Stimulated activated CD8-positive, alpha-beta memory T cell treated with anti-CD3 and anti-CD28 coated beads, Interleukin-15, amount 100 ng/mL, for 4 hours (primary cell): ENCODE measurements around the gene LMAN2L.

Experiments
- DNase-seq, 2 donors: peaks; one replicate each; pipeline ENCODE4 v3.0.0-alpha.2; 2020; ENCODE audit warnings: low read depth in 2 of 2

LMAN2L gene

GRCh38 chr2:96703021-96703751, 36.7 kb downstream of the LMAN2L start:
- no peak for DNase-seq

DNA sequence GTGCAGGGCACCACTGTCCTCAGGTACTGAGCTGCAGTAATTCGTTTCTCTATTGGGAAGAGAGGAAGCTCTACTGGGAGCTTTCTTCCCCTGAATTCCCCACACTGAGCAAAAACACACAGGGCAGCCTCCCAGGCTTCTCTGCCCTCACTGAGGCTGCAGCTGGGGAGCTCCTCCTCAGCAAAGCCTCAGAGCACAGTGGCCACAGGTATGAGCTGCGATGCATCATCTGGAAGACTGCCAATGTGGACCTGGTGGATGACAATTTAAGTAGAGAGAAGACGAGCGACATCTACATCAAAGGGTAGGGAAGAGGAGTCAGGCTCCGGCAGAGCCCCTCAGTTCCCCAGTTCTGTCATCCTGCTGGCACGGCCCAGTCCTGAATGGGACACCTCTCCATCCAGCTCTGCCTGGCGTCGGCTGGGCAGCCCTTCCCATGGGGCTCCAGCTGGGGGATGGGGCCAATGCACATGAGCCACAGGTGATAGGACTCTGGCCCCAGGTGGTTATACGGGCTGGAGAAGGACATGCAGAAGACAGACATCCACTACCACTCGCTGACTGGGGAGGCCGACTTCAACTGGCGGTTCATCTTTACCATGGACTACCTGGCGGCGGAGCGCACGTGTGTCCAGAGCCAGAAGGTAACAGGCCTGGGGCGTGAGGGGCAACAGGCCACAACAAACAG, 37.6 kb downstream of the LMAN2L start:
- no peak for DNase-seq

- DNase-seq = no peak
Observed at GRCh38 chr2:96701636-96702035, 38.2 kb downstream of the LMAN2L start.

DNA sequence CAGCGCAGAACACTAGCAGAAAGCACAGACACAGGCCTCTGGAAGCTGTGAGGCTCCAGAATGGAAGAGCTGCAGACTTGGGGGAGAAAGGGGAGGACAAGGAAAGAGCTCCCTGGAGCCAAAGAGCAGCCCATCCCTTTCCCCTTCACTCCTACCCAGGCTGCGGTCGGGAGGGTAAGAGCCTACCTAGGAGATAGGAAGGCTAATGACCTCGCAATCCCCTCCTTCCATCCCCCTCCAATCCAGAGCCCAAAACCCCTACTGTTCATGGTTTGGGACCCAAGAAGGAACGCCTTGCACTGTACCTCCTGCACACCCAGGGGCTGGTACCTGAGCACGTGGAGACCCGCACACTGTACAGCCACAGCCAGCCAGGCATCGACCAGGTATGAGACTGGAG, 39.8 kb downstream of the LMAN2L start:
- DNase-seq = no peak

GRCh38 chr2:96699621-96700020, 40.2 kb downstream of the LMAN2L start:
- no peak for DNase-seq

DNA sequence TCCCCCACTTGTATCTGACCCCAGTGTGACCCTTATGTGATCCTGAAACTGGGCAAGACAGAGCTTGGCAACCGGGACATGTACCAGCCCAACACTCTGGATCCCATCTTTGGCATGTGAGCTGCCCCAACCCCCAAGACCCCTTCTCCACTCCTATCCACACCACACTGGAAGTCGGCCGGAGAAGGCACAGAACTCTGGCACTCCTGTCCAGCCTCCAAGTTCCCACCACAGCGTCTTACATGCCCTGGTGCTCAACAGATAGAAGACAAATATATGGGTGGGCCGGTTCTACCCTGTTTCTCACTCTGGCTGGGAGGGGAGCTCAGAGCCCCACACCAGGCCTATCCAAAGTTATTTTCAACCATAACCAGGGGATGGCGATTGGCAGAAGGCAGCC, 40.8 kb downstream of the LMAN2L start:
- no peak for DNase-seq

GRCh38 chr2:96698221-96698861, 41.5 kb downstream of the LMAN2L start:
- DNase-seq = no peak

- DNase-seq = no peak
Observed at GRCh38 chr2:96697476-96697875, 42.4 kb downstream of the LMAN2L start.

DNA sequence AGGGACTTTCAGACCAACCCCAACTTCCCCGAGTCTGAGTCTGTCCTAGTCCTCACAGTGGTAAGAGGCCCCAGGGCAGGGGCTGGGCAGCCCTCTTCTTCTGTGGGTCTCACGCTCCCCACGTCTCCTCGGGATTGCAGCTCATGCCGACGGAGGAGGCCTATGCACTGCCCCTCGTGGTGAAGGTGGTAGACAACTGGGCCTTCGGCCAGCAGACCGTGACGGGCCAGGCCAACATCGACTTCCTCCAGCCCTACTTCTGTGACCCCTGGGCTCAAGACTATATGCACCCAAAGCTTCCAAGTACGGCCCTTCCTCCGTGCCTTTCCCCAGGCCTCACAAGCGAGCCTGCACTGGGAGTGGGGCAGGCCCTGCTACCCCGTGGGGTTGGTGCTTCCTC, 44.3 kb downstream of the LMAN2L start:
- no peak for DNase-seq

GRCh38 chr2:96694816-96695455, 44.9 kb downstream of the LMAN2L start:
- DNase-seq = no peak

DNA sequence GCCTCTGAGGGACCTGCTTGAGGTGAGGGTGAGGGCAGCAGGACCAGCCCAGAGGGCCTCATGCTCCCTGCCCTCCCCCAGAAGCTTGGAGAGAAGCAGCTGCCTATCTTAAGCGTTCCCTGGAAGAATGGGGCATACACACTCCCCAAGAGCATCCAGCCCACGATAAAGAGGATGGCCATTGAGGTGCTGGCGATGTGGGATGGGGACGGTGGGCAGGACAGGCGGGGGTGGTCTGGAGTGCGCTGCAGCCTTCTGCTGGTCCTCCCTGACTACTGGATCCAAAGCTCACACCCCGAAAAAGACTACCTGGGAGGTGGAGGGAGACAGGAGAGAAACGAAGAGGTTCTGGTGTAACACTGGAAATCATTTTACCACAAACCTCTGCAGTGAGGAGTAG, 45.6 kb downstream of the LMAN2L start:
- DNase-seq = no peak

DNA sequence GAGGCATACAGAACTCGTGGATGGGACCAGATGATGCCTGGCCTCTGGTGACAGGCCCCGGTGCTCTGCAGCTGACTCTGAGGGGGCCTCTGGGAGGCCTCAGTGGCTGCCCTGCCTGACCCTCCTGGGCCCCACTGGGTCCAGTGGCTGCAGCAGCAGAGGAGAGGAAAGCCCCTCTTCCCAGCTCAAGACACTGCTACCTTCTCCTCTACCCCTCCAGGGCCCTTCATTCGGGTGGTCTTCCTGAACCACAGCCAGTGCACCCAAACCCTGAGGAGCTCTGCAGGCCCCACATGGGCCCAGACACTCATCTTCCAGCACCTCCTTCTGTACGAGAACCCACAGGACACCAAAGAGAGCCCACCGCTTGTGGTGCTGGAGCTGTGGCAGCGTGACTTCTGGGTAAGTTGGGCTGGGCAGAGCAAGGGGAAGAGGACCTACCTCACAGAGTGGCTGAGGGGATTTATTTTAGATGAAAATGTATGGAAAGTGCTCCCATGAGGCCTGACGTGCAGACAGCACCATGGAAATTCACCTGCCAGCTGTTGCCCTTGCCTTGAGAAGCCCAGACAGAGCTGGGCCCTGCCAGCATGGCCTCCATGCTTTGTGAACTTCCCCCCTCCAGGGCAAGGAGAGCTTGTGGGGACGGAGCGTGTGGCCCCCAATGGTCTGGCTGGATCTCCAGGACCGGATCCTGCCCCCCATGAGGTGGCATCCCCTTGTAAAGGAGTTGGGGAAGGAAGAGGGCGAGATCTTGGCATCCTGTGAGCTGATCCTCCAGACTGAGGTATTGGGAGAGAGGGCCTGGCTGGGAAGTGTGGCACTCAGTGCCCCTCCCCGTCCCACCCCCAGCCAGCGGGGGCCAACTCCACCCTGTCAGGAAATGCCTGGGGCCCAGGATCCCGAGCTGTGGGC, 46.3 kb downstream of the LMAN2L start:
- DNase-seq = no peak

- DNase-seq = no peak
Observed at GRCh38 chr2:96692094-96692971, 47.5 kb downstream of the LMAN2L start.

DNA sequence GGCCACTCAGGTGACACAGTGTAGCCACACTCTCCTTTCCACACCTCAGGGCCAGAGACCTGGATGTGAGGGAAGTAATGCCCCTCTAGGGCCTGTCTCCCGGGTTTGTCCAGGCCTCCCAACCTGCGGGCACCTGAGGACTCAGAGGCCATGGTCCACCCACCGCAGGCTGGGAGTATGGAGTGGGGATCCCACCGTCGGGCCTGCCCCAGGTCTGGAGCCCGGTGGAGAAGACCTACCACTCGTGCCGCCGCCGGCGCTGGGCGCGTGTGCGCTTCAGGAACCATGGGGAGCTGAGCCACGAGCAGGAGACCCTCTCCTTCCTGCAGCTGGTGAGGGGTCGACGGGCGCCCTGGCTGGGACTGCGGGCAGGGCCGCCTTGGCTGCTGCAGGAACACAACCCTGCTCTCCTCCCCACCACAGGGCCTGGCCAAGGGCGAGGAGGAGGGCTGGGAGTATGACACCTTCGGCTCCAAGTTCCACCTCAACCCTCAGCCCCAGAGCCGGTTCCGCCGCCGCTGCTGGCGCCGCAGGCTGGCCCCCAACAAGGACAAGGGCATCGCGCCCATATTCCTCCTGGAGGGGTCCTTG, 48.7 kb downstream of the LMAN2L start:
- no peak for DNase-seq

- DNase-seq = no peak
Observed at GRCh38 chr2:96690306-96691021, 49.4 kb downstream of the LMAN2L start.

GRCh38 chr2:96689431-96689991, 50.4 kb downstream of the LMAN2L start:
- no peak for DNase-seq

DNA sequence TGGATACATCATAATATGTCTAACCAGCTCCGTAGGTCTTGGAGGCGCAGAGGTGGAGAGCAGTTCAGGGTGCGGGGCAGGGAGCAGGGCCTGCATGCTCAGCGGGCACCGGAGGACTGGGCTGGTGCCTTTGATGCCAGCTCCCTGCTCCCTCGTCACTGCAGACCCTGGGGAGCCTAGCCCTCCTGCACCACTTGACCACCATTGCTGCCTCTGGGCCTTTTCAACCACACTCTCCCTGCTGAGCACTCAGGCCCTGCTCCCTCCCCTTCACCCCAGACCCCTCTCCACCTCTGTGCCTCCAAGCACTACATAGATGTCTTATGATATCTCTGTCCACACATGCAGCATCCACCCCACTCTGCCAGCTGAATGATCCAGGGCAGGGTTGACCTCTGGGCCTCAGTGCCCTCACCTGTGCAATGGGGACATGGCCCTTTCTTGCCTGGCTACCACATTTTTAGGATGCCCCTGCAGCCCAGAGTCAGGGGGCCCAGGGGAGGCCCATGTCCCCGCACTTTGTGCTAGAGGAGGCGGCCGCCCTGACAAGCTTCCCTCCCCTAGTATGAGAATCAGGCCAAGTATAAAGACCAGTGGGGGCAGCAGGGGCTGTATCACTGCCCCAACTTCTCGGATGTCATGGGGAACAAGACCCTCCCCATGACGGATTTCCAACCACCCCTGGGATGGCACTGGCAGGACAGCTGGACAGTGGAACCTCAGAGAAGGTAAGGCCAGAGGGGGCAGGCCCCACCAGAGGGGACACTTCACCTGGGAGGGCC, 51.0 kb downstream of the LMAN2L start:
- no peak for DNase-seq
